CD4-positive, alpha-beta T cell treated with Interleukin-10 for 1 hour (primary cell): ENCODE results near the gene RECQL5.

Source experiments
- DNase-seq: peaks from one replicate; pipeline ENCODE4 v3.0.0-alpha.2; 2020

The RECQL5 gene

GRCh38 chr17:75632428-75632827 is 34.5 kb downstream of the RECQL5 start:
- no peak for DNase-seq

- DNase-seq: no peak
Measured at GRCh38 chr17:75631353-75631752, 35.6 kb downstream of the RECQL5 start.

GRCh38 chr17:75630071-75630917 is 36.7 kb downstream of the RECQL5 start:
- DNase-seq: no peak

GRCh38 chr17:75629157-75629556 is 37.8 kb downstream of the RECQL5 start:
- DNase-seq: no peak

- DNase-seq: no peak
Measured at GRCh38 chr17:75628425-75628824, 38.5 kb downstream of the RECQL5 start.

- no peak for DNase-seq
Measured at GRCh38 chr17:75627094-75627493, 39.9 kb downstream of the RECQL5 start.

- no peak for DNase-seq
Measured at GRCh38 chr17:75626496-75627038, 40.4 kb downstream of the RECQL5 start.

- DNase-seq: peak; percentile 11
Measured at GRCh38 chr17:75625813-75626486, 41.0 kb downstream of the RECQL5 start.

- DNase-seq: no peak
Measured at GRCh38 chr17:75624714-75625345, 42.1 kb downstream of the RECQL5 start.

GRCh38 chr17:75624021-75624420 is 42.9 kb downstream of the RECQL5 start:
- DNase-seq: no peak

- no peak for DNase-seq
Measured at GRCh38 chr17:75623386-75623785, 43.6 kb downstream of the RECQL5 start.

- DNase-seq: no peak
Measured at GRCh38 chr17:75622771-75623273, 44.1 kb downstream of the RECQL5 start.

GRCh38 chr17:75622076-75622475 is 44.9 kb downstream of the RECQL5 start:
- no peak for DNase-seq

GRCh38 chr17:75621489-75621888 is 45.5 kb downstream of the RECQL5 start:
- DNase-seq: no peak

GRCh38 chr17:75619506-75620431 is 47.2 kb downstream of the RECQL5 start:
- DNase-seq: no peak

- DNase-seq: no peak
Measured at GRCh38 chr17:75617675-75618074, 49.3 kb downstream of the RECQL5 start.

- no peak for DNase-seq
Measured at GRCh38 chr17:75617218-75617617, 49.7 kb downstream of the RECQL5 start.

GRCh38 chr17:75616521-75617122 is 50.3 kb downstream of the RECQL5 start:
- no peak for DNase-seq

GRCh38 chr17:75615301-75615700 is 51.7 kb downstream of the RECQL5 start:
- DNase-seq: no peak

GRCh38 chr17:75614556-75615270 is 52.2 kb downstream of the RECQL5 start:
- no peak for DNase-seq

GRCh38 chr17:75614006-75614405 is 52.9 kb downstream of the RECQL5 start:
- DNase-seq: no peak
